Measurements from ENCODE around the gene ASTN2. TPM values are rescaled to one million over a fixed set of nuclear protein-coding genes. Genes with fewer than 3 reads are reported as not detected.

The ASTN2 gene
- total and polyA plus RNA-seq, 2 donors (not counting 3 experiments of a cell fraction or from before 2014, with no cell fraction given): 1.0 to 1.9 TPM

DNA sequence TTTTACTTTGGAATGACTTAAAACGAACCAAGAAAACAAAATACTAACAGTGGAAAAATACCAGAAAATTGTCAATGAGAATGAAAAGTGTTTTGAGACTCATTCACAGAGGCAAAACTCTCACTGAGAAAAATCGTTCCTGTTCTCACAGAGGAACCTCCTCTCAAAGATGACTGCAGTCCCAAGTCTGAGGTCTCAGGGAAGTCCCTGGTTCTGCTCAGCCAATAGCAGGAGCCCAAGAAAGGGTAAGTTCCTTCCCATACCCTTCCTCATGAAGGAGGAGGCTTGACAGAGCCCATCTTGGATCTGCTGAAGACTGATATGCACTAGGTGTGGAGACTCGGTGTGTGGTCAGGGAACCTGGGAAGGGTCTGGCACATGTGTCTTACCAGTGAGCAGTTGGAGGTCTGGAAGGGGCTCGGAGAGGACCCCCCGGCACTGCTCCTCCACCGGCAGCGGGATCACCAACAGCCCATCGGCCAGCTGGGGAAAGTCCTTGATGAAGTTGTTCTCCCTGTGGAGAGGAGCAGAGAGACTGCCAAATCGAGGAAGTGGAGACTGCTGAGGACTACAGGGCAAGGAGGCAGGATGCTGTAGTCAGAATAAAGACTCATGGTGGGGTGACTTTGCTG lies 681.7 kb downstream of the ASTN2 start:
- H3K27me3 ChIP-seq (ENCODE audit: control insufficient read depth in 2 of 2, insufficient read depth in 2 of 2, low read length in 2 of 2): no peaks in the 10 kb centered on the region
- dilution Hi-C loops (cut with MboI; ENCODE audit: extremely low pct_ligation_motif_present, low sequenced_read_pairs): no loop called here
- BruUV-seq (replicated peaks): no TSS peak
- POLR2A ChIA-PET: no interaction called here
- FAIRE-seq (no peak), DNase-seq (ENCODE audit: low read depth, low spot score) (no peak)
- no peak overlapping the region for H3K9ac ChIP-seq (replicated peaks; ENCODE audit: extremely low read depth, insufficient read depth, low read length)
- CTCF ChIA-PET: no interaction called here
- H3K36me3 ChIP-seq (ENCODE audit: control insufficient read depth in 2 of 2, extremely low read depth in 1 of 2, insufficient read depth in 2 of 2, low read length in 2 of 2): no peaks in the 10 kb centered on the region
- no peak overlapping the region for H3K4me2 ChIP-seq (ENCODE audit: insufficient read depth, low read length)
- no peaks in the 10 kb centered on the region for H3K9me3 ChIP-seq (replicated peaks; ENCODE audit: control insufficient read depth, insufficient read depth, low read length)
- no peaks in the 10 kb centered on the region for H3K79me2 ChIP-seq (ENCODE audit: control insufficient read depth, insufficient read depth, low read length)
- H3K4me3 ChIP-seq (replicated peaks in 1 of 3; ENCODE audit: insufficient read depth in 1 of 3, low read depth in 1 of 3, low read length in 3 of 3): no peak overlapping the region
- no peak overlapping the region for H3K27ac ChIP-seq (ENCODE audit: insufficient read depth, low read depth, low read length)
- no peak overlapping the region for H2AFZ ChIP-seq (ENCODE audit: low read depth, low read length)
- no peaks in the 10 kb centered on the region for H3K4me1 ChIP-seq (ENCODE audit: control insufficient read depth, extremely low read depth, insufficient read depth, low read length)
- intact Hi-C loops (cut with micrococcal nuclease): no loop called here
- H3K9me1 ChIP-seq (replicated peaks; ENCODE audit: control insufficient read depth, extremely low read depth, insufficient read depth, low read length): no peaks in the 10 kb centered on the region
- TF ChIP-seq POLR2A (IDR thresholded peaks at IDR 0.05; ENCODE audit: low read depth, low read length) (no peak), GATA2 (IDR thresholded peaks at IDR 0.05; ENCODE audit: insufficient read depth, insufficient read length, low read depth, low read length) (no peak), MYC (IDR thresholded peaks at IDR 0.05; ENCODE audit: low read depth, low read length) (no peak), FOS (IDR thresholded peaks at IDR 0.05; ENCODE audit: borderline replicate concordance, insufficient read depth, low read length) (no peak), JUN (IDR thresholded peaks at IDR 0.05; ENCODE audit: borderline replicate concordance, insufficient read depth, insufficient read length, low read depth) (no peak)
- TF ChIP-seq, protein P1, sequence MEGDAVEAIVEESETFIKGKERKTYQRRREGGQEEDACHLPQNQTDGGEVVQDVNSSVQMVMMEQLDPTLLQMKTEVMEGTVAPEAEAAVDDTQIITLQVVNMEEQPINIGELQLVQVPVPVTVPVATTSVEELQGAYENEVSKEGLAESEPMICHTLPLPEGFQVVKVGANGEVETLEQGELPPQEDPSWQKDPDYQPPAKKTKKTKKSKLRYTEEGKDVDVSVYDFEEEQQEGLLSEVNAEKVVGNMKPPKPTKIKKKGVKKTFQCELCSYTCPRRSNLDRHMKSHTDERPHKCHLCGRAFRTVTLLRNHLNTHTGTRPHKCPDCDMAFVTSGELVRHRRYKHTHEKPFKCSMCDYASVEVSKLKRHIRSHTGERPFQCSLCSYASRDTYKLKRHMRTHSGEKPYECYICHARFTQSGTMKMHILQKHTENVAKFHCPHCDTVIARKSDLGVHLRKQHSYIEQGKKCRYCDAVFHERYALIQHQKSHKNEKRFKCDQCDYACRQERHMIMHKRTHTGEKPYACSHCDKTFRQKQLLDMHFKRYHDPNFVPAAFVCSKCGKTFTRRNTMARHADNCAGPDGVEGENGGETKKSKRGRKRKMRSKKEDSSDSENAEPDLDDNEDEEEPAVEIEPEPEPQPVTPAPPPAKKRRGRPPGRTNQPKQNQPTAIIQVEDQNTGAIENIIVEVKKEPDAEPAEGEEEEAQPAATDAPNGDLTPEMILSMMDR (IDR thresholded peaks at IDR 0.05; ENCODE audit: extremely low read depth in 1 of 2, insufficient read depth in 1 of 2, low read depth in 1 of 2, low read length in 2 of 2): no peak
- TF ChIP-seq, protein P2, sequence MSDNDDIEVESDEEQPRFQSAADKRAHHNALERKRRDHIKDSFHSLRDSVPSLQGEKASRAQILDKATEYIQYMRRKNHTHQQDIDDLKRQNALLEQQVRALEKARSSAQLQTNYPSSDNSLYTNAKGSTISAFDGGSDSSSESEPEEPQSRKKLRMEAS (IDR thresholded peaks at IDR 0.05; ENCODE audit: insufficient read depth, insufficient read length): no peak
- H4K20me1 ChIP-seq (replicated peaks; ENCODE audit: control insufficient read depth, extremely low read depth, insufficient read depth, low read length): no peaks in the 10 kb centered on the region

Measured in endothelial cell of umbilical vein (primary cell).